Measurements from ENCODE around the gene MFN2.
"Not testable (repeated sequence)": the region's sequence is repeated elsewhere in the genome, so short reads cannot be mapped to it uniquely, and the experiment has no call there.

MFN2 gene

GRCh38 chr1:11935057-11935412 lies 45.2 kb upstream of the MFN2 start:
- TF ChIP-seq ZNF341 (tag by site-specific recombination; IDR thresholded peaks at IDR 0.05; ENCODE audit: low read depth) (peak; percentile 59), SP7 (tag by site-specific recombination; IDR thresholded peaks at IDR 0.05) (peak; percentile 5; the same call in 1 of the 2 replicates), YY1 (tag by site-specific recombination; IDR thresholded peaks at IDR 0.05) (no peak)
- TF ChIP-seq, protein P1, sequence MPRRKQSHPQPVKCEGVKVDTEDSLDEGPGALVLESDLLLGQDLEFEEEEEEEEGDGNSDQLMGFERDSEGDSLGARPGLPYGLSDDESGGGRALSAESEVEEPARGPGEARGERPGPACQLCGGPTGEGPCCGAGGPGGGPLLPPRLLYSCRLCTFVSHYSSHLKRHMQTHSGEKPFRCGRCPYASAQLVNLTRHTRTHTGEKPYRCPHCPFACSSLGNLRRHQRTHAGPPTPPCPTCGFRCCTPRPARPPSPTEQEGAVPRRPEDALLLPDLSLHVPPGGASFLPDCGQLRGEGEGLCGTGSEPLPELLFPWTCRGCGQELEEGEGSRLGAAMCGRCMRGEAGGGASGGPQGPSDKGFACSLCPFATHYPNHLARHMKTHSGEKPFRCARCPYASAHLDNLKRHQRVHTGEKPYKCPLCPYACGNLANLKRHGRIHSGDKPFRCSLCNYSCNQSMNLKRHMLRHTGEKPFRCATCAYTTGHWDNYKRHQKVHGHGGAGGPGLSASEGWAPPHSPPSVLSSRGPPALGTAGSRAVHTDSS (tag by site-specific recombination; IDR thresholded peaks at IDR 0.05) = no peak
- CTCF ChIA-PET = interaction anchor here (0.7 kb wide), 1 partner anchor 1481 kb away, joined by 3 read pairs; no protein-coding TSS in a partner anchor
- Histone ChIP-seq H3K27ac (ENCODE audit: extremely low read depth, low read depth, low read length) (peak overlapping the region; percentile 27; the same call in 1 of the 2 replicates), H3K4me1 (ENCODE audit: control insufficient read depth, insufficient read depth, low read length) (peaks cover 6% of the 10 kb centered on the region; the same call in 1 of the 2 replicates), H3K36me3 (ENCODE audit: control insufficient read depth in 2 of 2, insufficient read depth in 1 of 2, low read length in 2 of 2) (peaks cover 0 to 24% of the 10 kb centered on the region in 2 experiments; a peak in 2 of 3 replicates), H3K4me3 (ENCODE audit: low read depth, low read length) (peak overlapping the region; percentile 69), H3K9me3 (ENCODE audit: control insufficient read depth, insufficient read depth, low read depth, low read length) (no peaks in the 10 kb centered on the region)
- POLR2A ChIA-PET = interaction anchor here (1.8 kb wide), 1 partner anchor 26 kb away, joined by 16 read pairs; no protein-coding TSS in a partner anchor

DNA sequence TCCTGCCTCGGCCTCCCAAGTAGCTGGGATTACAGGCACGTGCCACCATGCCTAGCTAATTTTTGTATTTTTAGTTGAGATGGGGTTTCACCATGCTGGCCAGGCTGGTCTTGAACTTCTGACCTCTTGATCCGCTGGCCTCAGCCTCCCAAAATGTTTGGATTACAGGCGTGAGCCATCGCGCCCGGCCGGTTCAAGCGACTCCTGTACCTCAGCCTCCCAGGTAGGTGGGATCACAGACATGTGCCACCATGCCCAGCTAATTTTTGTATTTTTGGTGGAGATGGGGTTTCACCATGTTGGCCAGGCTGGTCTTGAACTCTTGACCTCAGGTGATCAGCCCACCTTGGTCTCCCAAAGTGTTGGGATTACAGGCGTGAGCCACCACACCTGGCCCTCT lies 44.5 kb upstream of the MFN2 start:
- H3K4me1 ChIP-seq (ENCODE audit: control insufficient read depth, insufficient read depth, low read length); H3K9me3 ChIP-seq (ENCODE audit: control insufficient read depth, insufficient read depth, low read depth, low read length); CTCF ChIA-PET; H3K27ac ChIP-seq (ENCODE audit: extremely low read depth, low read depth, low read length); H3K4me3 ChIP-seq (ENCODE audit: low read depth, low read length): not testable (repeated sequence)
- peaks cover 0 to 28% of the 10 kb centered on the region in 2 experiments; a peak in 2 of 3 replicates for H3K36me3 ChIP-seq (ENCODE audit: control insufficient read depth in 2 of 2, insufficient read depth in 1 of 2, low read length in 2 of 2)
- TF ChIP-seq BCL11B (tag by site-specific recombination; IDR thresholded peaks at IDR 0.05; ENCODE audit: low read depth) (peak; percentile 61; the same call in 1 of the 2 replicates), ZNF664 (tag by site-specific recombination; IDR thresholded peaks at IDR 0.05) (0 out of 2 replicates have a peak, but pooled peaks have one; percentile 36)
- POLR2A ChIA-PET = interaction anchor here (1.8 kb wide), 1 partner anchor 27 kb away, joined by 16 read pairs; no protein-coding TSS in a partner anchor

DNA sequence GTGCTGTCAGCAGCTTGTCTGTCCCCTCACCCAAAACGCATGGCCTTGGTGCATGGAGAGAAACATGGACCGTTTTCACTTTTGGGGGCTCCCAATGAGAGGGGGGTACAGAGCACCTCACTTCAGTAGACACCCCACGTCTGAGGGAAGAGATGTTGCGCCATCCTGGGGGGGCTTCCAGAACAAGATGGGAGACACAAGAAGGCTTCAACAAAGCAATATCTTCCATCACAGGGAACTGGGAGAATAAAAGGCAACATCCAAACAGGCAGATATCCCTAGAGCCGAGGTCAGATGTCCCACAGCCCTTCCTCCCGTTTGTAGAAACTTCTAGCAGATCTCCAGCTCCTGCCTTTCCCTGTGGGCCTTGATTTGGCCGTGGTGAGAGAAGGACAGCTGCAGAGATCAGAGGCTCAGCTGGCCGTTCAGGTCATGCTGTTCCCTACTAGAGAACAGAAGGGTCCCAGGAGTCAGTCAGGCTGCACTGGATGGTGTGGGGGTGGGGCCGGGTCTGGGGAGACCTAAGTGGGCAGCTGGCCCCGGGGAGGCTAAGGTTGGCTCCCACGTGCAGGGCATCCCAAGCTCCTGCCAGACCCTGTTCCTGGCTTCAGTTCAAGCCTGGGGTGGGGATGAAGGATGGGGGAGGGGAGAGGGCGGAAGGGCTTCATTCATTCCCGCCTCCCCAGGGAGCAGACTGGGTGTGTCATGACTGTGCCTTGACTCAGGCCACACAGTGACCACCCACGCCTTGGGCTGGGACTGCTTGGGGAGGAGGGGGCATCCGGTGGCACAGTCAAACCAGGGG lies 41.3 kb upstream of the MFN2 start:
- TF ChIP-seq PRDM10 (tag by site-specific recombination; IDR thresholded peaks at IDR 0.05) = peak; percentile 69
- no peak for TF ChIP-seq PRDM4 (tag by site-specific recombination; IDR thresholded peaks at IDR 0.05)
- no peak for TF ChIP-seq ZNF433 (tag by site-specific recombination; IDR thresholded peaks at IDR 0.05; ENCODE audit: low read depth)
- TF ChIP-seq ZFHX2 (tag by site-specific recombination; conservative IDR thresholded peaks at IDR 0.05) = peak; percentile 80
- peak; percentile 90 for TF ChIP-seq KLF1 (tag by site-specific recombination; IDR thresholded peaks at IDR 0.05)
- peak; percentile 78 for TF ChIP-seq EGR2 (tag by site-specific recombination; IDR thresholded peaks at IDR 0.05; ENCODE audit: low read depth)
- TF ChIP-seq SP2 (tag by site-specific recombination; IDR thresholded peaks at IDR 0.05) = peak; percentile 36
- TF ChIP-seq, protein P2, sequence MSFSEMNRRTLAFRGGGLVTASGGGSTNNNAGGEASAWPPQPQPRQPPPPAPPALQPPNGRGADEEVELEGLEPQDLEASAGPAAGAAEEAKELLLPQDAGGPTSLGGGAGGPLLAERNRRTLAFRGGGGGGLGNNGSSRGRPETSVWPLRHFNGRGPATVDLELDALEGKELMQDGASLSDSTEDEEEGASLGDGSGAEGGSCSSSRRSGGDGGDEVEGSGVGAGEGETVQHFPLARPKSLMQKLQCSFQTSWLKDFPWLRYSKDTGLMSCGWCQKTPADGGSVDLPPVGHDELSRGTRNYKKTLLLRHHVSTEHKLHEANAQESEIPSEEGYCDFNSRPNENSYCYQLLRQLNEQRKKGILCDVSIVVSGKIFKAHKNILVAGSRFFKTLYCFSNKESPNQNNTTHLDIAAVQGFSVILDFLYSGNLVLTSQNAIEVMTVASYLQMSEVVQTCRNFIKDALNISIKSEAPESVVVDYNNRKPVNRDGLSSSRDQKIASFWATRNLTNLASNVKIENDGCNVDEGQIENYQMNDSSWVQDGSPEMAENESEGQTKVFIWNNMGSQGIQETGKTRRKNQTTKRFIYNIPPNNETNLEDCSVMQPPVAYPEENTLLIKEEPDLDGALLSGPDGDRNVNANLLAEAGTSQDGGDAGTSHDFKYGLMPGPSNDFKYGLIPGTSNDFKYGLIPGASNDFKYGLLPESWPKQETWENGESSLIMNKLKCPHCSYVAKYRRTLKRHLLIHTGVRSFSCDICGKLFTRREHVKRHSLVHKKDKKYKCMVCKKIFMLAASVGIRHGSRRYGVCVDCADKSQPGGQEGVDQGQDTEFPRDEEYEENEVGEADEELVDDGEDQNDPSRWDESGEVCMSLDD (tag by site-specific recombination; IDR thresholded peaks at IDR 0.05) = 0 out of 2 replicates have a peak, but pooled peaks have one; percentile 65
- TF ChIP-seq, protein P3, sequence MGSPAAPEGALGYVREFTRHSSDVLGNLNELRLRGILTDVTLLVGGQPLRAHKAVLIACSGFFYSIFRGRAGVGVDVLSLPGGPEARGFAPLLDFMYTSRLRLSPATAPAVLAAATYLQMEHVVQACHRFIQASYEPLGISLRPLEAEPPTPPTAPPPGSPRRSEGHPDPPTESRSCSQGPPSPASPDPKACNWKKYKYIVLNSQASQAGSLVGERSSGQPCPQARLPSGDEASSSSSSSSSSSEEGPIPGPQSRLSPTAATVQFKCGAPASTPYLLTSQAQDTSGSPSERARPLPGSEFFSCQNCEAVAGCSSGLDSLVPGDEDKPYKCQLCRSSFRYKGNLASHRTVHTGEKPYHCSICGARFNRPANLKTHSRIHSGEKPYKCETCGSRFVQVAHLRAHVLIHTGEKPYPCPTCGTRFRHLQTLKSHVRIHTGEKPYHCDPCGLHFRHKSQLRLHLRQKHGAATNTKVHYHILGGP (tag by site-specific recombination; IDR thresholded peaks at IDR 0.05) = no peak
- Histone ChIP-seq H3K27ac (ENCODE audit: extremely low read depth, low read depth, low read length) (no peak overlapping the region), H3K4me3 (ENCODE audit: low read depth, low read length) (no peak overlapping the region), H3K9me3 (ENCODE audit: control insufficient read depth, insufficient read depth, low read depth, low read length) (no peaks in the 10 kb centered on the region), H3K4me1 (ENCODE audit: control insufficient read depth, insufficient read depth, low read length) (peaks cover 5% of the 10 kb centered on the region; the same call in 1 of the 2 replicates), H3K36me3 (ENCODE audit: control insufficient read depth in 2 of 2, insufficient read depth in 1 of 2, low read length in 2 of 2) (peaks cover 0 to 38% of the 10 kb centered on the region in 2 experiments; a peak in 2 of 3 replicates)
- POLR2A ChIA-PET = interaction anchor here (0.6 kb wide), 3 partner anchors 80 to 1443 kb away, joined by 3 to 4 read pairs (median 3); partner anchors contain the start of genes MIIP and SRM
- CTCF ChIA-PET = no interaction called here
